ENCODE results near the gene OSBPL10. TPM values are rescaled to one million over a fixed set of nuclear protein-coding genes. Genes with fewer than 3 reads are reported as not detected.

The OSBPL10 gene
- total and polyA plus RNA-seq, 7 donors: 0.75 to 4.6 (median 2.3) TPM

DNA sequence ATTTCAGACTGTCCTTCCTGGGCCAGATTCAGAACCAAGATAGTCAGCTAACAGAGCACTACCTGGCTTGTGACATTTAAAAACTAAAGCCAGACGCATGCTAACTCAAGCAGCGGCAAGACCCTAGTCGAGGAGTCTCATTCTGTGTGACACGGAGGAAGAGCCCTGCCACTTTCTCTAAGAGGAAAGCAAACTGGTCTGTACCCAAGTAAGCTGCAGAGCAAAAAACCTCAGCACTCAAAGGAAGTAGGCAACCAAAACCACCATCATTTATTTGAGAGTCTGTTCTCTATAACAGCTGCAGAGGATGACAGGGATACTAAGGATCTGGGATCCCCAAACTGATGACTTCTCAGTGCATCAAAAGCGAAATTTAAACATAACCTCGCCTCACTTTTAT, 152.1 kb downstream of the OSBPL10 start:
- TF ChIP-seq, protein P1, sequence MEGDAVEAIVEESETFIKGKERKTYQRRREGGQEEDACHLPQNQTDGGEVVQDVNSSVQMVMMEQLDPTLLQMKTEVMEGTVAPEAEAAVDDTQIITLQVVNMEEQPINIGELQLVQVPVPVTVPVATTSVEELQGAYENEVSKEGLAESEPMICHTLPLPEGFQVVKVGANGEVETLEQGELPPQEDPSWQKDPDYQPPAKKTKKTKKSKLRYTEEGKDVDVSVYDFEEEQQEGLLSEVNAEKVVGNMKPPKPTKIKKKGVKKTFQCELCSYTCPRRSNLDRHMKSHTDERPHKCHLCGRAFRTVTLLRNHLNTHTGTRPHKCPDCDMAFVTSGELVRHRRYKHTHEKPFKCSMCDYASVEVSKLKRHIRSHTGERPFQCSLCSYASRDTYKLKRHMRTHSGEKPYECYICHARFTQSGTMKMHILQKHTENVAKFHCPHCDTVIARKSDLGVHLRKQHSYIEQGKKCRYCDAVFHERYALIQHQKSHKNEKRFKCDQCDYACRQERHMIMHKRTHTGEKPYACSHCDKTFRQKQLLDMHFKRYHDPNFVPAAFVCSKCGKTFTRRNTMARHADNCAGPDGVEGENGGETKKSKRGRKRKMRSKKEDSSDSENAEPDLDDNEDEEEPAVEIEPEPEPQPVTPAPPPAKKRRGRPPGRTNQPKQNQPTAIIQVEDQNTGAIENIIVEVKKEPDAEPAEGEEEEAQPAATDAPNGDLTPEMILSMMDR (IDR thresholded peaks at IDR 0.05): no peak
- intact Hi-C loops (cut with DNase I): no loop called here
- no peak for DNase-seq
- H3K4me1 ChIP-seq: no peaks in the 10 kb centered on the region
- H3K27me3 ChIP-seq (ENCODE audit: insufficient read depth in 3 of 3, low read length in 2 of 3): no peaks in the 10 kb centered on the region
- H3K36me3 ChIP-seq (ENCODE audit: insufficient read depth in 1 of 2, low read depth in 1 of 2): no peaks in the 10 kb centered on the region
- H3K27ac ChIP-seq: no peak overlapping the region
- no peak overlapping the region for H3K4me3 ChIP-seq
- no peak for ATAC-seq
- 94 to 97% (median 95%) methylated on average over 6 of the region's 6 CpGs for WGBS, 3 donors
- H3K9me3 ChIP-seq: no peaks in the 10 kb centered on the region

DNA sequence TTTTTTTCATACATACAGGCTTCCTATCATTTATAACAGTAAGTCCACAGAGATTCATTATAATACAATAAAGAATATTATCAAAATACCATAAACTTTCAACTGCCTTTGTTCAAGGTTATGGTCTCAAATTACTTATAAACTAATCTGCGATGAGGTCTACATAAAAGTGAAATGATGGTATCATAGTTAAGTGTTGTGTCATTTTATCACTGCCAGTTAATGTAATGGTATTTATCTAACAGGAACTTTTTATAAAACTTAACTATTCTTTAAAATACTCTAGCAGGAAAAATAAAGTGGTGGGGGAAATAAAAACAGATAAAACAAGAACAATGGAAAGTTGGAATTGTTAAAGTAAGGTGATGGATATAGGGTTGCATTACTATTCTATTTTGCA, 153.1 kb downstream of the OSBPL10 start:
- Histone ChIP-seq H3K36me3 (ENCODE audit: insufficient read depth in 1 of 2, low read depth in 1 of 2) (no peaks in the 10 kb centered on the region), H3K4me3 (no peak overlapping the region), H3K27me3 (ENCODE audit: insufficient read depth in 3 of 3, low read length in 2 of 3) (no peaks in the 10 kb centered on the region), H3K9me3 (no peaks in the 10 kb centered on the region), H3K4me1 (no peaks in the 10 kb centered on the region), H3K27ac (no peak overlapping the region)
- ATAC-seq (no peak), DNase-seq (no peak)
- TF ChIP-seq, protein P1 (IDR thresholded peaks at IDR 0.05): no peak
- 85 to 92% (median 88%) methylated on average over 1 of the region's 1 CpG for WGBS, 3 donors
- intact Hi-C loops (cut with DNase I): no loop called here

DNA sequence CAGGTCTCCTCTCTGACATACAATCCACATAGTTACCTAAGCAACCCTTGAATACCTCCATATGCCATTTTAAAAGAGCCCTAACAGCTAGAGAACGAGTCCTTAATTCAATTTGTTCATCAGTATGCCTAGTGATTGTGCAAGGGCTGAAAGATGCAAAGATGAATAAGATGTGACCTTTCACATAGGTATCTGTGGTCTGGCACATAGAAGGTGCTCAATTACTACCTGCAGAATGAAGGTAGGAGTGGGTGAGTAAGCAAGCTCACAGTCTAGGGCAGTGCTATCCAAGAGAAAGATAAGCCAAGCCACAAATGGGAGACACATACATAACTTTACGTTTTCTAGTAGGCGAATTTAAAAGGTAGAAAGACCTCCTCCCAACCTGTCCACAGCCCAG, 157.9 kb downstream of the OSBPL10 start:
- H3K9me3 ChIP-seq: no peaks in the 10 kb centered on the region
- H3K4me1 ChIP-seq: no peaks in the 10 kb centered on the region
- H3K4me3 ChIP-seq: no peak overlapping the region
- H3K36me3 ChIP-seq (ENCODE audit: insufficient read depth in 1 of 2, low read depth in 1 of 2): no peaks in the 10 kb centered on the region
- ATAC-seq (no peak), DNase-seq (no peak)
- WGBS, 3 donors: 91 to 96% (median 94%) methylated on average over 3 of the region's 3 CpGs
- H3K27me3 ChIP-seq (ENCODE audit: insufficient read depth in 3 of 3, low read length in 2 of 3): no peaks in the 10 kb centered on the region
- intact Hi-C loops (cut with DNase I): no loop called here
- TF ChIP-seq, protein P1 (IDR thresholded peaks at IDR 0.05): no peak
- H3K27ac ChIP-seq: no peak overlapping the region

DNA sequence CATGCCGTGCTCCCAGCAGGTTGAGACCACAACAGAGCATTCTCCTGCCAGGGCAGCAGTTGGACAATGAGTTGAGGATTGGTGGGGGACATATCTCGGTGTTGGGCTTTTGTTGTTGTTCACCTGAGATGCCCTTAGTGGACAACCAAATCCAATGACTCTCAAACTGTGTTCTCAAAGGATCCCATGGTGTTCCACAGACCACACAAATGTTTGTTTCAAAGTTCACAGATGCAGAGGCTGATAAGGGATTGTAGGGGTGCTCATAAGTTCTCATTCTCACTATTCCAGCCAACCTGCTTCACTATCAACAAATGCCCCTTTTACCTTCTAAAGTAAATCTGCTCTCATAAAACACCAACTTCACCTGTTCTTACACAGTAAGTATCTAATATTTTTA, 159.9 kb downstream of the OSBPL10 start:
- no peak for ATAC-seq
- no peak overlapping the region for H3K4me3 ChIP-seq
- intact Hi-C loops (cut with DNase I): no loop called here

DNA sequence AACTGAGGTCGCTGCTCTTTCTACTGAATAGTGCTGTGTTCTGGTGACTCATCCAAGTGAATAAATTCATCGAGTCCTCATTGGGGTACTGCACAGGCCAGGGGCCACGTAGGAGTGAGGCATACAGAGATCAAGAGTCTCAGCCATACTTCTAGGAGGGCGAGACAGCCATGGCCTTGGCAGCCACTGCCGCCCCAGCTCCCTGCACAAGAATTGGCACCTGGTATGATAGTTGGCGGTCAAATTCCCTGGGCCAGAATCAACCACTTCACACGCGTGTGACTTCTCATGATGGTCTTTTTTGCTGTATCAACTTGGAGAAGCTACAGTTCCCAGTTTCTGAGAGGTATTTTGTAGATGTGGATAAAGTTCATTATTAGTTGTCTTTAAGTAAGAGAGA, 161.6 kb downstream of the OSBPL10 start:
- ATAC-seq (no peak), DNase-seq (no peak)
- Histone ChIP-seq H3K4me3 (no peak overlapping the region), H3K9me3 (no peaks in the 10 kb centered on the region), H3K4me1 (no peaks in the 10 kb centered on the region), H3K27ac (no peak overlapping the region), H3K36me3 (ENCODE audit: insufficient read depth in 1 of 2, low read depth in 1 of 2) (no peaks in the 10 kb centered on the region), H3K27me3 (ENCODE audit: insufficient read depth in 3 of 3, low read length in 2 of 3) (no peaks in the 10 kb centered on the region)
- intact Hi-C loops (cut with DNase I): no loop called here
- WGBS, 3 donors: 92 to 96% (median 94%) methylated on average over 8 of the region's 8 CpGs
- TF ChIP-seq, protein P1 (IDR thresholded peaks at IDR 0.05): no peak

More for the DNA sequence above, 159.9 kb downstream of the OSBPL10 start:
- Histone ChIP-seq H3K27ac (no peak overlapping the region), H3K4me1 (no peaks in the 10 kb centered on the region), H3K9me3 (no peaks in the 10 kb centered on the region), H3K27me3 (ENCODE audit: insufficient read depth in 3 of 3, low read length in 2 of 3) (no peaks in the 10 kb centered on the region), H3K36me3 (ENCODE audit: insufficient read depth in 1 of 2, low read depth in 1 of 2) (no peaks in the 10 kb centered on the region)
- DNase-seq: no peak
- TF ChIP-seq, protein P1 (IDR thresholded peaks at IDR 0.05): no peak
- WGBS, 3 donors: 66 to 92% (median 74%) methylated on average over 2 of the region's 2 CpGs

Data from psoas muscle (tissue), 8 donors.